Measurements from ENCODE around the gene BTNL9.

- TF ChIP-seq CTCF (optimal IDR thresholded peaks at IDR 0.05 in 1 of 3, IDR thresholded peaks at IDR 0.05 in 1 of 3, conservative IDR thresholded peaks at IDR 0.05 in 1 of 3; ENCODE audit: extremely low read depth in 1 of 3, insufficient read depth in 2 of 3, low read length in 3 of 3) (no peak), EZH2 (IDR thresholded peaks at IDR 0.05; ENCODE audit: low read length) (no peak)
These were observed 12.0 kb downstream of the BTNL9 start for GRCh38 chr5:181051841-181052671.
